GM12891 (cell line): ENCODE data around the gene CAPZA1.

Source experiments
- POLR2AphosphoS5 ChIP-seq: IDR thresholded peaks from 2 replicates; pipeline ENCODE4 v1.6.1; 2011; ENCODE audit warnings: low read depth, low read length, control low read depth
- TAF1 ChIP-seq: IDR thresholded peaks from 2 replicates; pipeline ENCODE4 v1.6.1; 2011; ENCODE audit warnings: low read depth, low read length, control low read depth

GRCh38 chr1:112672842-112673241, 53.2 kb downstream of the CAPZA1 start:
- TF ChIP-seq POLR2AphosphoS5 = no peak
- no peak for TF ChIP-seq TAF1
